Epithelial cell of esophagus (primary cell): ENCODE measurements around the gene SPN.
"Not testable (repeated sequence)": the region's sequence is repeated elsewhere in the genome, so short reads cannot be mapped to it uniquely, and the experiment has no call there.

Experiments
- DNase-seq: peaks from one replicate; pipeline ENCODE4 v3.0.0; 2010; ENCODE audit warnings: low read depth
- H3K4me3 ChIP-seq: 2 replicates; pipeline ENCODE4 v1.5.1; 2011; ENCODE audit warnings: mild to moderate bottlenecking, low read length, control low read depth
- CTCF ChIP-seq: IDR thresholded peaks from 2 replicates; pipeline ENCODE4 v1.5.1; 2011; ENCODE audit warnings: low read depth, mild to moderate bottlenecking, low read length, control low read depth, inconsistent platforms; ENCODE audit not compliant: insufficient read depth; ENCODE audit errors: missing control alignments

The SPN gene

DNA sequence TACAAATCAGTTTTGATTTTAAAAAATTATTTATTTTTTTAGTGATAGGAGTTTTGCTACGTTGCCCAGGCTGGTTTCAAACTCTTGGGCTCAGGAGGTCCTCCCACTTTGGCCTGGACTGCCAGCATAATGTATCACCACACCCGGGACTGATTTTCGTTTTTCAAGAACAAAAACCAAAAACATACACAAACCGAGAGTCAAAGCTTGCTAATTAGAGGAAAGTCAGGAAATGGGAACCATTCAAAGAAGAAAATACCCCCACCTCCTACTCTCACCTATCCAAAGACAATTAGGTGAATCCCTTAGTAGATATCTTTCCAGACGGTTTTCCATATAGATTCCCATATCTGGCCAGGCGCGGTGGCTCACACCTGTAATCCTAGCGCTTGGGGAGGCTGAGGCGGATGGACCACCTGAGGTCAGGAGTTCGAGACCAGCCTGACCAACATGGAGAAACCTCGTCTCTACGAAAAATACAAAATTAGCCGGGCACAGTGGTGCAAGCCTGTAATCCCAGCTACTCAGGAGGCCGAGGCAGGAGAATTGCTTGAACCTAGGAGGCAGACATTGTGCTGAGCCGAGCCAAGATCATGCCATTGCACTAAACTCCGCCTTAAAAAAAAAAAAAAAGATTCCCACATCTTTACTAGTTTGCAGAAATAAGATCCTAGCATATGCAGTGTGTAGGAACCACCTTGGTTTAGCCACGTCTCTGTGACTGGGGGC is 883 bp upstream of the SPN start:
- DNase-seq: no peak
- H3K4me3 ChIP-seq: no peak overlapping the region
- TF ChIP-seq CTCF: no peak

- no peak for DNase-seq
- no peak for TF ChIP-seq CTCF
- no peak overlapping the region for H3K4me3 ChIP-seq
Measured at GRCh38 chr16:29662729-29663015, 375 bp upstream of the SPN start.

- TF ChIP-seq CTCF: no peak
- no peak overlapping the region for H3K4me3 ChIP-seq
- no peak for DNase-seq
Measured at GRCh38 chr16:29663807-29664090, 702 bp downstream of the SPN start.

DNA sequence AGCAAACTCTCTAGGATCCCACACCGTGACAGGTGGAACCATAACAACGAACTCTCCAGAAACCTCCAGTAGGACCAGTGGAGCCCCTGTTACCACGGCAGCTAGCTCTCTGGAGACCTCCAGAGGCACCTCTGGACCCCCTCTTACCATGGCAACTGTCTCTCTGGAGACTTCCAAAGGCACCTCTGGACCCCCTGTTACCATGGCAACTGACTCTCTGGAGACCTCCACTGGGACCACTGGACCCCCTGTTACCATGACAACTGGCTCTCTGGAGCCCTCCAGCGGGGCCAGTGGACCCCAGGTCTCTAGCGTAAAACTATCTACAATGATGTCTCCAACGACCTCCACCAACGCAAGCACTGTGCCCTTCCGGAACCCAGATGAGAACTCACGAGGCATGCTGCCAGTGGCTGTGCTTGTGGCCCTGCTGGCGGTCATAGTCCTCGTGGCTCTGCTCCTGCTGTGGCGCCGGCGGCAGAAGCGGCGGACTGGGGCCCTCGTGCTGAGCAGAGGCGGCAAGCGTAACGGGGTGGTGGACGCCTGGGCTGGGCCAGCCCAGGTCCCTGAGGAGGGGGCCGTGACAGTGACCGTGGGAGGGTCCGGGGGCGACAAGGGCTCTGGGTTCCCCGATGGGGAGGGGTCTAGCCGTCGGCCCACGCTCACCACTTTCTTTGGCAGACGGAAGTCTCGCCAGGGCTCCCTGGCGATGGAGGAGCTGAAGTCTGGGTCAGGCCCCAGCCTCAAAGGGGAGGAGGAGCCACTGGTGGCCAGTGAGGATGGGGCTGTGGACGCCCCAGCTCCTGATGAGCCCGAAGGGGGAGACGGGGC is 1.3 kb downstream of the SPN start:
- no peak for TF ChIP-seq CTCF
- H3K4me3 ChIP-seq: no peak overlapping the region
- no peak for DNase-seq

GRCh38 chr16:29665294-29666077 is 2.4 kb downstream of the SPN start:
- H3K4me3 ChIP-seq: no peak overlapping the region
- no peak for TF ChIP-seq CTCF
- DNase-seq: no peak

DNA sequence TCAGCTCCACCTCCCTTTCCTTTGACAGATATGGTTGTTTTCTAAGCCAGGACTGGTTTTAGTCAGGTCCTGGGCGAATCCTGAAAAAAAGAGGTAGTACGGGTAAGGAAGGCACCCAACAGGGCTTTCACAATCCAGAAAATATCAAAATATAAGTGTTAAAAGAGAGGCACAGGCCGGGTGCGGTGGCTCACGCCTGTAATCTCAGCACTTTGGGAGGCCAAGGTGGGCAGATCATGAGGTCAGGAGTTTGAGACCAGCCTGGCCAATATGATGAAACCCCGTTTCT is 4.2 kb downstream of the SPN start:
- H3K4me3 ChIP-seq, DNase-seq: not testable (repeated sequence)

GRCh38 chr16:29667755-29668154 is 4.7 kb downstream of the SPN start:
- H3K4me3 ChIP-seq: no peak overlapping the region
- DNase-seq: no peak
- TF ChIP-seq CTCF: no peak
